Neural progenitor cell (in vitro differentiated cells): ENCODE data around the gene IMPG2.

ENCODE experiments used
- CTCF ChIP-seq: fragments of 200-600 bp; sonication (generic); IDR thresholded peaks from 2 replicates; pipeline ENCODE4 v1.5.1; 2017; ENCODE audit warnings: antibody characterized with exemption, mild to moderate bottlenecking
- EZH2 ChIP-seq: fragments of 200-600 bp; sonication (generic); IDR thresholded peaks from 2 replicates; pipeline ENCODE4 v1.6.1; 2017; ENCODE audit warnings: antibody characterized with exemption, mild to moderate bottlenecking, moderate library complexity
- EZH2phosphoT487 ChIP-seq: fragments of 200-600 bp; sonication (generic); IDR thresholded peaks from 2 replicates; pipeline ENCODE4 v1.6.1; 2017; ENCODE audit warnings: antibody characterized with exemption

GRCh38 chr3:101268141-101268540 lies 52.2 kb downstream of the IMPG2 start:
- TF ChIP-seq EZH2 = no peak
- no peak for TF ChIP-seq EZH2phosphoT487
- no peak for TF ChIP-seq CTCF
